GM21515 (cell line): ENCODE data around the gene EXOC6B.

ENCODE experiments used
- ATAC-seq: cut with Tn5 transposase; IDR thresholded peaks from one replicate; pipeline ENCODE4 v1.9.1; 2021; ENCODE audit not compliant: unreplicated experiment

EXOC6B gene

GRCh38 chr2:72149556-72150156, 676.2 kb downstream of the EXOC6B start:
- no peak for ATAC-seq

DNA sequence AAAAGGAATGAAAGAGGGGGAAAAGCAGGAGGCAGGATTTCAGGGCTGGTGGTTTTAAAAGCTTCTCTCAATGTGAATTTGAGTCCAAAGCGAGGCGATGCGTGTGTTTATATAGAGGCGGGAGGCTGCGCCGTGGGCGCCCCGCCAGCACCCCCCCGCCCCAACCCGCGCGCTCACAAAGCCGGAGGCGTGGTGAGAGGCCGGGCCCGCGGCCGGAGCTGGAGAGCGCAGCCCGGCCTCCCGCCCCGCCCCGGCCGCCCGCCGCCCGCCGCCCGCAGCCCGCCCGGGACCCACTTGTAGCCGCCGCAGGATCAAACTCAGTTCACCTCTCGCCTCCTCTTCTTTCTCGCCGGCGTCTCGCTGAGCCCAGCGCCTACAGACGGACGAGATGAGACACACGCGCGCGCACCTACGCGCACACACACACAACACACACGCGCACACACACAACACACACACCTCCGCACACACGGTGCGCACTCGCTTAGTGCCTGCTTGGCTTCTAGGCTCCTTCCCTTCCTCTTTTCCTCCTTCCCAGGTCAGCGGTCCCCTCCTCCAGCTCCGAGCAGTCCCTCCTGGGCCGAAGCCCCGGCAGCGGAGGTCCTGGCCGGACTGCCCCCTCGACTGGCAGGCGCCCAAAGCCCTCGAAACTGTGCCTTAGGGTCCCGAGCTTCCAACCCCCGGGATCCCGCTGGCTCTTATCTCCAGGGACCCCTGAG, 676.8 kb downstream of the EXOC6B start:
- ATAC-seq: no peak

- no peak for ATAC-seq
Measured at GRCh38 chr2:72148003-72148836, 677.6 kb downstream of the EXOC6B start.

- no peak for ATAC-seq
Measured at GRCh38 chr2:72147303-72147971, 678.4 kb downstream of the EXOC6B start, which contains the start of gene CYP26B1. Gene CYP26B1 (minus strand): TSS chr2:72147862. CDS start chr2:72147834, 28 bp downstream.

- ATAC-seq: no peak
Measured at GRCh38 chr2:72146347-72147302, 679.2 kb downstream of the EXOC6B start.

DNA sequence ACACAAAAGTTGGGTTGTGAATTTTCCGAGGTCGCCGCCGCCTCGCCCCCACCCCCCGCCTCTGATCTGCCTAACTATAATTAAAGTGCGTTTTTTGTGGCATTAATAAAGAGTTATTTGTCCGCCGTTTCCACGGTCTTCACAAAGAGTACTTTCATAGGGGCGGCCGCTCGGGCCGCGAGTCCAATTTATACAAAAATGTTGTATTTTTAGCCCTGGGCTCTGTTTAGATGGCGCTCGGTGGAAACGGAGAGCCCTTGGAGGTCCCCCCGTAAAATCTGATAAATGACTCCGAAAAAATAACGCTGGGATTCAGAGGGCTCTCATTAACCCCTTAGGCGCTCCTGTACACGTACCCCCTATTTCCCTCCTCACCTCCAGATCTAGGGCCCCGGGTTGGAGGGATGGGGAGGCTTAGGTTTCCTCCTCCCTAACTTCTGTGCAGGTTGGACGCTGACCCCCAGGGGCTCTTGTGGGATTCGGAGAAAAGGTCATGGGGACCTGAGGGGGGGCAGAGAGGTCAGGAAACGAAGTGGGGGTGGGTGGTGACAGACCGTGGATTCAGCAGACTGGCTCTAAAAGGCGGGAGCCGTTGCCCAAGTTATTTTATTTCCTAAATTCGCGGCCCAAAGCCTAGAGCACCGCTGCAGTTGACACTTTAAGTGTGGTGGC, 680.0 kb downstream of the EXOC6B start:
- ATAC-seq: no peak

GRCh38 chr2:72145289-72145657, 680.6 kb downstream of the EXOC6B start:
- no peak for ATAC-seq

DNA sequence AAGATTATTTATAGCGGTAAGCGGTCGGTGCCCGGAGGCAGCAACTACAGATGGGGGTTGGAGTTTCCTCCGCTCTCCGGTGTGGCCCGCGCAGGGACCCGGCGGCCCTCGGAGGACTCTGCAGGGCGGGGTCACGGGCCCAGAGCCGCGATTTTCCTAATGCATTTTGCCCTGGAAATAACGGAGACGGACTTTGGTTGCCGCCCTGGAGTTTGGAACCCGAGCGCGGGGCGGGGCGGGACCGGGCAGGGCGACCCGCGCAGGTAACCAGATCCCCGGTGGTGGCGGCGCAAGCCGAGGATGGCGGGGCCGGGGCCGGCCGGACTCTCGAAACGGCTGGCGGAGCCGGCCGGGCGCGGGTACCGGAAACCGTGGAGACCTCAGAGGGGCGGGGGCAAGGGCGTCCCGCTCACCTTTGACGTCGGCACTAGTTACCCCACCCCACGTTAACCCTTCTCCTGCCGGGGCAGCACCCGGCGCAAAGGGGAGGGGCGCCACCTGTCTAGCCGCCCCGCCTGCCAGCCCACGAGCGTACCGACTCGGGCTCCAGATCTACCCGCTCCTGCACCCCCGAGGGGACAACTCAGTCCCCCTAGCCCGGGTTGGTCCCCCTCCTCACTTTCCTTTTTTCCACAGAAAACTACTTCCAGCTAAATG, 681.1 kb downstream of the EXOC6B start:
- no peak for ATAC-seq

DNA sequence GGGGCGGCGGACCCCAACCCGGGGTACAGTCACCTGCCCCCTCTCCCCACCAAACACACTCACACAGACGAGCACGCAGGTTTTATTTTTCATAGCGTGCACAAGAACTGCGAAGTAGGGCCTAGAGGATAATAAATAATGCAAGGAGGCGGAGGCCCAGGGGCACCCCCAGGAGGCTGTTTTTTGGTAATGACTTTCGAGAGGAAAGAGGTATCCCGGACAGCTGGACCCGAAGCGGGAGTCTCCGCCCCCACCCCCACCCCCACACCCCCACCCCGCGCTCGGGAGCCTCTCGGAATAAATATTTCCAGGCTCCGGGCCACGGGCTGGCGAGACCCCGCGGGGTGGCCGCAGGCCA, 681.6 kb downstream of the EXOC6B start:
- no peak for ATAC-seq

GRCh38 chr2:72143441-72144273, 682.2 kb downstream of the EXOC6B start:
- ATAC-seq: no peak

GRCh38 chr2:72142570-72143440, 683.0 kb downstream of the EXOC6B start:
- ATAC-seq: no peak

- ATAC-seq: no peak
Measured at GRCh38 chr2:72141881-72142451, 683.9 kb downstream of the EXOC6B start.

DNA sequence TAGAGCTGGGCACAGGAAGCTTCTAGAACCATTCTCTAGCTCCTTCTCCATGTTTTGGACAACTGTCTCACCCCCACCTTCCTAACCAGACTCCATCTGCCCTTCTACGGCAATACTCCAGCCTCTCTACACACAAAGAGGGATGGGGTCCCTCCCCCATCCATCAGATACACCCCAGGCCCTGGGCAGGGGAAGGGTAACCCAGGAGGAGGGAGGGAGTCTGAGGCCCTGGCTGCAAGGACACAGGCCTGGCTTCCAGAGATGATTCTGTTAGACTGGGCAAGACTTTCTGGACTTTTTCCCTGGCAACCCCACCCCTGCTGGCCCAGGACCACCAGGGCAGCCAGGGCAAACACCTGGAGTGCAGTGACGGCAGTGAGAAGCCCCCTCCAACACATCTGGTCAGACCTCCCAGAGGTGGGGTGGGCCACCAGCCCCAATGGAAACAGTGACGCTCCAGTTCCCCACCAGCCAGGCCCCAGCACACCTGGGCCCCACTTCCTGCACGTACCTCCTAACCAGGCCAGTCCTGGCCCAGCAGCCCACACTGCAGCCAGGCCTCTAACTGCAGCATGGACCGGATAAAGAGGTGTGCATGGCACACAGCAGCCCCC, 684.7 kb downstream of the EXOC6B start:
- ATAC-seq: no peak

DNA sequence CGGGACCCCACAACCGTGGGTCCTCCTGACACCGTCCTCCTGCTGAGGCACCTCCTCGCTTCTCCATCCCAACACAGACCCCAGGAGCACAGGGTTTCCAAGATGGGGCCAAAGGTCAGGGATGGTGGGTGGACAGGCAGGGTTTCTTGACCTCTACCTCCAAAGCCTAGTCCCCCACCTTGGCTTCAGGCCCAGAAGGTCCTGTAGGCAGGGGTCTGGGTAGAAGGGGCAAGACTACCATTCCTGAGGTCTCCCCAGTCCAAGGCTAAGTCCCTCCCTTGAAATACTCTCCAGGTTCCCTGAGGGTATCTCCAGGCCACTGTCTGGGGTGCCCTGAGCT, 685.2 kb downstream of the EXOC6B start:
- ATAC-seq: no peak

DNA sequence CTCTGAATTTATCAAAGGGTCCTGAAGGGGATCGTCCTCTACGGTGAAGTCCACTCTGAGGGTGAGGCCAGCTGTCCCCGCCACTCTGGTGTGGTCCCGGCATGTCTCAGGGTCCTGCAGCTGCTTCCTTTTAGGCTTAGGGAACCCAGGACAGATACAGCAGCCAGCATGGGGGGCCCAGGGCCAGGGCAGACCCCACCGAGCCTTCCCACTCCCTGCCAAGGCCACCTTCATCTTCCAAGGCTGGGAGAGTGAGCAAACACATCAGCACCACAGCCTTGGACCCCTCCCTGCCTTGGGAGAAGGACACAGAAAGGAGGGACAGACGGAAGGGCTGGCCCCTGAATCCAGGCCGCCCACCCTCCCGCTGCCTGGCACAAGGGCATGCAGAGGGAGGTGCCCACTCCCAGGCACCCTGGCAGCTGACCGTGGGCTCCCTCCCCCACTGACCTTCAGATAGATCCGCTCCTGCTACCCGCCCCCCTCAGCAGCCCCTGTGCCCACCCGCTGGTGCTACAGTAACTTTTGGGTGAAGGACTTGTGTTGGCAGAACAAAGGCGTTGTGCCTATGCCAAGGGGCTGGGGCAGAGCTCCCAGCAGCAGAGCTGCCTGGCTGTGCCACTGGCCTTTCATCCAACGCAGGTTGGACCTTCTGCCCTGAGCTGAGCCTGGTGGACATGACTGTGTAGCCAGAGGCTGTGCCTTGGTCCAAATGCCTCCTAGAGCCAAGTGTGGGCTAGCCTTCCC, 685.8 kb downstream of the EXOC6B start:
- ATAC-seq: no peak

- ATAC-seq: no peak
Measured at GRCh38 chr2:72139471-72139873, 686.4 kb downstream of the EXOC6B start.
